Measurements from ENCODE around the gene SH3GL2. TPM values are rescaled to one million over a fixed set of nuclear protein-coding genes. Genes with fewer than 3 reads are reported as not detected.

The SH3GL2 gene
- total and polyA plus RNA-seq, 2 donors (not counting 3 experiments of a cell fraction or from before 2014, with no cell fraction given), result 0.12 TPM; not detected in 1

DNA sequence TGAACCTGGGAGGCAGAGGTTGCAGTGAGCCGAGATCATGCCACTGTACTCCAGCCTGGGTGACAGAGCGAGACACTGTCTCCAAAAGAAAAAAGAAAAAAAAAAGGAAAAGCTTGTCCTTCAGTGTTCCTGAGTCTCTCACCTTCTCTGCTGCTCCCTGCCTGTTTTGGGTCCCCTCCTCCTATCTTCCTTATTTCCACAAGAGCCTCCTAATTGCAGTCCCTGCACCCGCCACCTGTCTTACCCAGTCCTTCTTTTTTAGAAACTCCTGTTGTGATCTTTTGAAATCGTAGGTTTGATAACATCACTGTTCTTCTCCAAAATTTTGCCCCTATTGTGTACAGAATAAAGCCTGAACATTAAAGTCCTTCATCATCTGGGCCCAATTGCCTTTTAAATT lies 234.9 kb downstream of the SH3GL2 start:
- FAIRE-seq, result no peak
- dilution Hi-C loops (cut with MboI; ENCODE audit: extremely low pct_ligation_motif_present, low sequenced_read_pairs), result no loop called here

More for the DNA sequence above, 234.9 kb downstream of the SH3GL2 start:
- H3K4me3 ChIP-seq (replicated peaks in 1 of 3; ENCODE audit: insufficient read depth in 1 of 3, low read depth in 1 of 3, low read length in 3 of 3), result no peak overlapping the region
- no peak overlapping the region for H2AFZ ChIP-seq (ENCODE audit: low read depth, low read length)
- ChIA-PET CTCF (interaction anchor here (1.1 to 5.9 kb wide), 5 partner anchors 12 to 1213 kb away, joined by 3 to 150 read pairs (median 43); no protein-coding TSS in a partner anchor), POLR2A (no interaction called here)
- no peaks in the 10 kb centered on the region for H3K9me1 ChIP-seq (replicated peaks; ENCODE audit: control insufficient read depth, extremely low read depth, insufficient read depth, low read length)
- intact Hi-C loops (cut with micrococcal nuclease), result loop anchor here (5.0 kb wide), 2 partner anchors 629 to 1199 kb away; no protein-coding TSS in a partner anchor
- H3K27ac ChIP-seq (ENCODE audit: insufficient read depth, low read depth, low read length), result no peak overlapping the region
- no peaks in the 10 kb centered on the region for H3K79me2 ChIP-seq (ENCODE audit: control insufficient read depth, insufficient read depth, low read length)
- H4K20me1 ChIP-seq (replicated peaks; ENCODE audit: control insufficient read depth, extremely low read depth, insufficient read depth, low read length), result no peaks in the 10 kb centered on the region
- no TSS peak for BruUV-seq (replicated peaks)
- no peaks in the 10 kb centered on the region for H3K36me3 ChIP-seq (ENCODE audit: control insufficient read depth in 2 of 2, extremely low read depth in 1 of 2, insufficient read depth in 2 of 2, low read length in 2 of 2)
- H3K27me3 ChIP-seq (ENCODE audit: control insufficient read depth in 2 of 2, insufficient read depth in 2 of 2, low read length in 2 of 2), result peaks cover 9 to 10% of the 10 kb centered on the region in 2 experiments
- H3K4me1 ChIP-seq (ENCODE audit: control insufficient read depth, extremely low read depth, insufficient read depth, low read length), result no peaks in the 10 kb centered on the region
- no peak overlapping the region for H3K4me2 ChIP-seq (ENCODE audit: insufficient read depth, low read length)
- DNase-seq (ENCODE audit: low read depth, low spot score), result no peak
- H3K9ac ChIP-seq (replicated peaks; ENCODE audit: extremely low read depth, insufficient read depth, low read length), result no peak overlapping the region
- TF ChIP-seq EZH2 (IDR thresholded peaks at IDR 0.05; ENCODE audit: borderline replicate concordance, low read depth, low read length, severe bottlenecking), result no peak
- no peak for TF ChIP-seq FOS (IDR thresholded peaks at IDR 0.05; ENCODE audit: borderline replicate concordance, insufficient read depth, low read length)
- no peak for TF ChIP-seq CTCF (IDR thresholded peaks at IDR 0.05; ENCODE audit: extremely low read depth in 1 of 2, insufficient read depth in 1 of 2, low read depth in 1 of 2, low read length in 2 of 2)
- no peak for TF ChIP-seq JUN (IDR thresholded peaks at IDR 0.05; ENCODE audit: borderline replicate concordance, insufficient read depth, insufficient read length, low read depth)
- no peak for TF ChIP-seq POLR2AphosphoS5 (IDR thresholded peaks at IDR 0.05; ENCODE audit: insufficient read depth, low read depth, low read length)
- TF ChIP-seq POLR2A (IDR thresholded peaks at IDR 0.05; ENCODE audit: low read depth, low read length), result no peak
- no peak for TF ChIP-seq MYC (IDR thresholded peaks at IDR 0.05; ENCODE audit: low read depth, low read length)
- TF ChIP-seq MAX (IDR thresholded peaks at IDR 0.05; ENCODE audit: insufficient read depth, insufficient read length), result no peak
- no peak for TF ChIP-seq GATA2 (IDR thresholded peaks at IDR 0.05; ENCODE audit: insufficient read depth, insufficient read length, low read depth, low read length)
- H3K9me3 ChIP-seq (replicated peaks; ENCODE audit: control insufficient read depth, insufficient read depth, low read length), result no peaks in the 10 kb centered on the region
